ENCODE measurements around the gene USP16.

DNA sequence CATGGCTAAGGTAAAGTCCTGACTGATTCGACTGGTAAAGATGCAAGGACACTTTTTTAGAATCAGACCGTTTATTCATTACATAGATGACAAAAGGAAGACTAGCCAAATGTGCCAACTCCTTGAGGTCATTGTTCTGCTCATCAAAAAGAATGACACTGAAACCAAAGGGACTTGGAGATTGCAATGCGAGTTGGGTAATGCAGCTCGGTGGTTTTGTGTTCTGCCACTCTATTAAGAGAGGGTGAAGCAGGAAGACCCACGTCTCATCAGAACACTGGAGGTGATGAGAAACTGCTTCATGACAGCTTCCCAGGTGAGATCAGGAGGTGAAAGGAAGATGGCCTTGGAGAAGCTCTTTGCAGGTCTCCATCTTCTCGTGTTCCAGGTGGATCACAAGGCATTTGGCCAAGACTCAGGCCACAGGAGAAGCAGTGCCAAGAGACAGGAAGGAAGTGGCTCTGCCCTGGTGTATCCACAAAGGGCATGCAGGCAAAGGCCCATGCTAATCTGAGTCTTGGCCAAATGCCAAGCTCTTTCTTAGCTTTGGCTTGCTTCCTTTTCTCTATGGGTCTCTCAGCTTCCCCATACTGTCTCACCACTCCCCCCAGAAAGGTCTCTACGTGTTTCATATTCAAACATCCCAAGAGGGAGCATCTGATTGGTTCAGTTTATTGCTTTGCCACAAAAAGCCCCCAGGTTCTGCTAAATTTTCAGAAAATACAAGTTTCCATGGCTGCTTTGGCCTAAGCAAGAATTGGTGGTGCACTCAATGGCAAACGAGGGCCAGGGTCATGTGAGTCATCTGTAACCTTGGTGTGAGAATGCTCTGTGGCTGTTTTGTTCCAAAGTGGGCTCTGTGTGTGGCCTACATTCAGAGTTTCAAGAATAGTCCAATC, 54.6 kb downstream of the USP16 start:
- TF ChIP-seq EZH2 (IDR thresholded peaks at IDR 0.05; ENCODE audit: borderline replicate concordance) (no peak), EZH2phosphoT487 (IDR thresholded peaks at IDR 0.05; ENCODE audit: low read depth, severe bottlenecking, unreplicated experiment) (no peak)
- TF ChIP-seq, protein P1, sequence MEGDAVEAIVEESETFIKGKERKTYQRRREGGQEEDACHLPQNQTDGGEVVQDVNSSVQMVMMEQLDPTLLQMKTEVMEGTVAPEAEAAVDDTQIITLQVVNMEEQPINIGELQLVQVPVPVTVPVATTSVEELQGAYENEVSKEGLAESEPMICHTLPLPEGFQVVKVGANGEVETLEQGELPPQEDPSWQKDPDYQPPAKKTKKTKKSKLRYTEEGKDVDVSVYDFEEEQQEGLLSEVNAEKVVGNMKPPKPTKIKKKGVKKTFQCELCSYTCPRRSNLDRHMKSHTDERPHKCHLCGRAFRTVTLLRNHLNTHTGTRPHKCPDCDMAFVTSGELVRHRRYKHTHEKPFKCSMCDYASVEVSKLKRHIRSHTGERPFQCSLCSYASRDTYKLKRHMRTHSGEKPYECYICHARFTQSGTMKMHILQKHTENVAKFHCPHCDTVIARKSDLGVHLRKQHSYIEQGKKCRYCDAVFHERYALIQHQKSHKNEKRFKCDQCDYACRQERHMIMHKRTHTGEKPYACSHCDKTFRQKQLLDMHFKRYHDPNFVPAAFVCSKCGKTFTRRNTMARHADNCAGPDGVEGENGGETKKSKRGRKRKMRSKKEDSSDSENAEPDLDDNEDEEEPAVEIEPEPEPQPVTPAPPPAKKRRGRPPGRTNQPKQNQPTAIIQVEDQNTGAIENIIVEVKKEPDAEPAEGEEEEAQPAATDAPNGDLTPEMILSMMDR (IDR thresholded peaks at IDR 0.05; ENCODE audit: poor library complexity), result no peak

All from hepatocyte (in vitro differentiated cells).